HG03196 (cell line): ENCODE data around the gene HEXB.

Experiments used
- ATAC-seq: cut with Tn5 transposase; IDR thresholded peaks from one replicate; pipeline ENCODE4 v1.9.1; 2021; ENCODE audit not compliant: unreplicated experiment

The HEXB gene

DNA sequence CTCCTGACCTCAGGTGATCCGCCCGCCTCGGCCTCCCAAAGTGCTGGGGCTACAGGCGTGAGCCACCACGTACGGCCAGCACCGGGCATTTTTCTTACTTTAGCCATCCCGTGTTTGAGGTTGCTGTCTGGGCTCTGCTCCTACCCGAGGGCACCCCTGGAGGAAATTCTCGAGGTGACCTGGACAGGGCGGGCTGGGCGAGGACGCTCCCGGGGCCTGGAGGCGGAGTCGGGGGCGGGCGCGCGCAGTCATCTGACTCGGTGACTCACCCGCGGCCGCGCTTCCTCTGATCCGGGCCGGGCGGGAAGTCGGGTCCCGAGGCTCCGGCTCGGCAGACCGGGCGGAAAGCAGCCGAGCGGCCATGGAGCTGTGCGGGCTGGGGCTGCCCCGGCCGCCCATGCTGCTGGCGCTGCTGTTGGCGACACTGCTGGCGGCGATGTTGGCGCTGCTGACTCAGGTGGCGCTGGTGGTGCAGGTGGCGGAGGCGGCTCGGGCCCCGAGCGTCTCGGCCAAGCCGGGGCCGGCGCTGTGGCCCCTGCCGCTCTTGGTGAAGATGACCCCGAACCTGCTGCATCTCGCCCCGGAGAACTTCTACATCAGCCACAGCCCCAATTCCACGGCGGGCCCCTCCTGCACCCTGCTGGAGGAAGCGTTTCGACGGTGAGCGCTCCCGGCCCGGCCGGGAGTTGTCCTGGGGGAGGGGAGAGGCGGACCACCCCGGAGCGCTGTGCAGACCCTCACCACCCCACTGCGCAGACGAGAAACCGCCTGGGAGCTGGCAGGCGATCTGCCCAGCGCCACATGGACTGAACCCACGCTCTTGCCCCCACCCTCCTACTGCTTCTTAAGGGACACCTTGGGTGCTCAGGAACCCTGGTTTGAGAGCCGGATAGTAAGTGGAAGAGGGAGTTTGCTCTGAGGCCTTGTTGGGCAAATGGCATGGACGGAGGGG is at the start of gene HEXB:
Gene HEXB, plus strand, starts transcription at position 334 of the 952 bp plus-strand sequence. Its CDS starts 28 bp downstream, at position 362.
- ATAC-seq, result peak; percentile 73

DNA sequence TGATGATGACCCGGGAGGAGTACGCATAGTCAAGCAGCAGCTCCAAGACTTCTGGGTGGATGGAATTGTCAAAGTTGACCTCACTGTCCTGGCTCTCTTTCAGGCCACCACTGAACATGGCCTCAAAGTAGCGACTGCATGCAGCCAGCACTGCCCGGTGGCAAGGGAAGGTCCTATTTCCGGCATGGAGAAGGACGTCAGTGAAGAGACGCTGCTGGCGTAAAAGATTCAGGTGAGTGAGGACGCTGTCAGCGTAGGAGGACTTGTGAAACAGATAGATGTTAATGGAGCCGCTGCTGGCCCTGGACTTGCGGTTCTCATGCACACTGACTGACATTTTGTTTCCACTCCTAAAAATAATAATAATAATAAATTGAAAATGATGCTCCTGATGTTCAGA is 48.9 kb upstream of the HEXB start:
- ATAC-seq, result no peak

- ATAC-seq, result no peak
Measured at GRCh38 chr5:74636552-74636951, 48.5 kb upstream of the HEXB start.

- ATAC-seq, result no peak
Measured at GRCh38 chr5:74638544-74638969, 46.5 kb upstream of the HEXB start.

- ATAC-seq, result peak; percentile 35
Measured at GRCh38 chr5:74638970-74639806, 45.8 kb upstream of the HEXB start.

DNA sequence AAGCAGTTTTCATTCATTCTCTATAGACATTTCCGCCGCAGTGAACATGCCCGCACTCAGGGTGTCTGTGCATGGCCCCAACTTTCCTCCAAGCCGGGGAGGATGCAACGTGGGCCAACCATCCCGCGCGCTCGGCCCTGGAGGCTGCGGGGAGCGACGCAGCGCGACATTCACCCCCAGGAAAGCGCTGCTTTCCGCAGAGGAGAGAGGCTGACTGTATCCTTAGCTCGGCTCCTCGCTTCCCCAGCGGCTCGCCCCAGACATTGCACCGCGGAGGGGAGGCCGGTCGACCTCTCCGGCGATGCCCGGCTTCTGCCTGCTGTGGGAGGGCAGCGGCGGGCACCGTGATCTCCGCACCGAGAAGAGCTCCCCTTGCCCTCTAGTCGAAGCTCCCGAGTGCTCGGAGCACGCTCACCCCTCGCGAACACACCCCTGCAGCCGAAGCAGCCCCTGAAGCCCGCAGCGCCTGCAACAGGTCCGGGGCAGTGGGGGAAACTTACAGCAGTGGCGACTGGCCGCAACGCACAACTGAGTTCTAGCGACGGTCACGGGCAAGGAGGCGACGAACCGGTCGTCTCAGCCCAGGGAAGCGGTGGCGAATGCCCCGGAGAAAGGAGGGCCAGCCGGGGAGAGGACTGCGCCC is 45.1 kb upstream of the HEXB start:
- peak; percentile 22 for ATAC-seq

- ATAC-seq, result peak; percentile 67
Measured at GRCh38 chr5:74640450-74640953, 44.5 kb upstream of the HEXB start, which contains the start of gene ENC1. Gene ENC1, minus strand, starts transcription at chr5:74640728. Its CDS starts 4,243 bp downstream, at chr5:74636485.

GRCh38 chr5:74640954-74641734 is 43.9 kb upstream of the HEXB start:
- ATAC-seq, result peak; percentile 16

DNA sequence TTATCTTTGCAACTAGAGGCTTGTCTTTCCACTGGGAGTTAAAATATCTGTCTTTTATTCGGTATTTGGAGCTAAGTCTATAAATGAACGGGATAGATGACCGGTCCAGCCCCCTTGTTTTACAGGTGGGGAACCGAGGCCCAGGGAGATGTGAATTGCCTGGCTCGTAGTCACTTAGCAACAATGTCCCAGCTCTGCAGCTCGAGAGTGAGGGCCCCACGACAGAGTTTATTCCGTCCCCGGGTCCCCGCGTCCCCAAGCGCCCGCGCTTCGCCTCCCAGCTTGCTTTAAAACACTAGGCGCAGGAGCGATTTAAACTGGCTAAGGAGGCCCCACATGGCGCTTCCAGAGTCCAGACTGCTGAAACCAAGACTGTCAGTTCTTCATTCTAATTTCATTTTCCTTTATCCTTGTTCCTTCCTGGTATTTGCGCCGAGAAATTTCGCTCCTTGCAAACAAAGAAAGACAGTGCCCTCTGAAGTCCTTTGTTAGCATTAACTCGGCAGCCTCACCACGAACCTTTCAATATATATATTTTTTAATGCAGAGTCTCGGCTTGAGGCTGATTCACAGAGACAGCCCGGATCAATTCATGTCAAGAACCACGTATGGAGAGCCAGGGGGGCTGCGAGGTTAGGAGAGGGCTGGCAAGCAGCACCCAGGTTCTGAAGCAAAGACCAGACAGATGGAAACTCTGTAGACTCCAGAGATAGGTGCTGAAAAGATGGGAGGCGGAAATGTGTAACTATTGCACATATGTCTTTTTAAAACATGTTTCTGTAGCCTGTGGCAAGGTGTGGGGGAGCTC is 43.1 kb upstream of the HEXB start:
- ATAC-seq, result no peak

DNA sequence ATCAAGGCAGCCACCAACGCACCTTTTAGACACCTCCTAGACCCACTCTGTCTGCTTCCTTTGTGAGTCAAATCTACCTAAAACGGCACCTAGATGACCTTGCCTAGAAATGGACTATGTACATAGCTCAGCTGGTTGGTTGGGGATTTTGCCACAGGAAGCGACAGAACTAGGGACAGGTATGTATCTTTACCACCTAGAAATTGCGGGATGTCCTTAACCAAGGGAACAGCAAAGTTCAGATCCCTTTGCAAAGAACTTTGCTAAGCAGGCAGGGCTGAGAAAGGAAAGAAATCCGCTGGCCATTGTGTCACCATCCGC is 42.5 kb upstream of the HEXB start:
- ATAC-seq, result no peak

DNA sequence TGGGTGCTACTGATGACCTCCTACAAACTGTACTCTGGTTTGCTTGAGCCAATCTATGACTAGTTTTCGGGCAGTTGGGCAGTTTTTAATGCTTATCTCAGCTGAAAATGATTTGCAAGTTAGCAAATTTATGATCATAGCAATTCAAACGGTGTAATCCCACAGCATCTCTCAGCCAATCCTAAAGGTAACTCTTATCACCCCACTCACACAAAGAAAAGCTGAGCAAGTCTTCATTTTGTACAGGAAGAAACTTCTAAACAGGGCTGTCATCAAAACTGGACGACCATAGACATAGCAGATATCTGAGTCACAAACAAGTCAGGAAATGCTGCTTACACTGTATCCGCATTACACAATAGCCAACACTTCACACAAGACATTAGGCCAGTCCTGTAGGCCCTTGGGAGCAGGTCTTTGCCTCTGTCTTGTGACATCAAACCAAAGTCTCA is 41.9 kb upstream of the HEXB start:
- no peak for ATAC-seq

GRCh38 chr5:74647096-74647495 is 37.9 kb upstream of the HEXB start:
- ATAC-seq, result no peak

- ATAC-seq, result peak; percentile 73
Measured at GRCh38 chr5:74648835-74649293, 36.2 kb upstream of the HEXB start.

DNA sequence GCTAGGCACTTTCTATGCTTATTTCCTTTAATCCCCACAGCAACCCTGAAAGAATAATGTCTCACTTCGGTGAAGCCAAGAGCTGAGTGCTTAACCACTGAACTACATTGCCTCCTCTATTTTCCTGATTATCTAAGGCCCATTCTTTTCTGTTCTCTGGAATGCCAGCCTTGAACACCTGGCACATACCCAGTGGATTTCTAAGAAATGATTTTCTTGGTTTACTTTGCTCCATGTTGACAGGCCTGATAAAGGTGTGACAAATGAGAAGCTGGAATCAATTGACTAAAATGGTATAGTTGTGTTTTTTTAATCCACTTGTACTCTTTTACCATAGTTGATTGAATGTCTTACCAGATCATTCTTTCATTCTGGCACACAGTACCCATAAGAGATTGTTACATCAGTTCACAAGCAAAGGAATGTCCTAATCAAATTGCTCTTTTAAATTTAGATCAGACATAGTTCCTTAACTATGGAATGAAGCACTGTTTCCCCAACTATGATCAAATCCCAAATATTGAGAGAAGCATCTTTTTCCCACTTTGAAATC is 35.5 kb upstream of the HEXB start:
- no peak for ATAC-seq

- ATAC-seq, result no peak
Measured at GRCh38 chr5:74651710-74652109, 33.3 kb upstream of the HEXB start.

DNA sequence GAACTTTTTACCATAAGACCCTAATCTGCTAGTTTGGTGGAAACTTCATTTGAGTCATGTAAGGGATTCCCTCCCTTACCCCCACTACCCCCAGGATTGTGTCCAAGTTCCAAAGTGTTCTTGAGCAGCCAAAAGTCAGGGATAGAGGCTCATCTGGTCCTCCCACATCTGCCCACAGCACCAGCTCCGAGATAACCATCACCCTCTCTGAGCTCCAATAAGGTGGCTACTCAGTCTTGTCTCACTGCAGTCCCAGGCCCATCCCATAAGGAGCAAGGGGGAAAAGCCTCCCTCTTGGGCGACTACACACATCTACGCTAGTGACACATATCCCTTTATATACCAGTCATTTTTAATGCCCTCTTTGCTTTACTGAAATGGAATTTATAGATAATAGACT is 32.5 kb upstream of the HEXB start:
- ATAC-seq, result no peak

- ATAC-seq, result no peak
Measured at GRCh38 chr5:74653991-74654390, 31.0 kb upstream of the HEXB start.

DNA sequence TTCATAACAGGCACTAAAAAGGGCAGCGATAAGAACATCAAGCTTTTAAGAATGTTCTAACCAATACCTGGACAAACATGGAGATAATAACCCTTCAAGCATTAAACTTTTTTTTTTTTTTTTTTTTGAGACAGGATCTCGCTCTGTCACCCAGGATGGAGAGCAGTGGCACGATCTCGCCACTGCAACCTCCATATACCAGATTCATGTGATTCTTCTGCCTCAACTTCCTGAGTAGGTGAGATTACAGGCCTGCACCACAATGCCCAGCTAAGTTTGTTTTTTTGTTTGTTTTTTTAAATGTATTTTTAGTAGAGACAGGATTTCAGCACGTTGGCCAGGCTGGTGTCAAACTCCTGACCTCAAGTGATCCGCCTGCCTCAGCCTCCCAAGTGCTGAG is 29.8 kb upstream of the HEXB start:
- no peak for ATAC-seq

- no peak for ATAC-seq
Measured at GRCh38 chr5:74655716-74656115, 29.3 kb upstream of the HEXB start.
